Measurements from ENCODE around the gene SLC35F4. TPM values are rescaled to one million over a fixed set of nuclear protein-coding genes. Genes with fewer than 3 reads are reported as not detected.

SLC35F4 gene
- total RNA-seq, 1 experiment from 2014 or later: not detected

DNA sequence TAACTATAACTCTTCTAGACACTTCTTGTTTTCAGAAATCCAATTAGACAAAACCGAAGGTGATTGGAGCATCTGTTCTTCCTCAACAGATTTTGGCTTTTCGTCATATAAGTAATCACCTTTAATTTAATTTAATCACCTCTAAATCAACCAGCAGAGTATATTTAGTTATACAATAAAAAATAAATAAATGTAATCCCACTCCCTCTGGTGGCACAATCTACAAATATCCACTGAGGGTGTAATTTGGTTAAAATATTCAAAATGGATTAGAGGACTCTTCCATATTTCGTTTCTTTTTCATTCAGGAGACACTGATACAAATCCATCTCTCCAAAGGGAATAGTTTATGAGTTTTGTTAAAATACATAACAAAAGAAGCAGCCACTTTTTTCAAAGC, 18.3 kb upstream of the SLC35F4 start:
- Histone ChIP-seq H3K23ac (ENCODE audit: insufficient read length, low read depth, low read length) (no peak overlapping the region), H3K79me1 (ENCODE audit: insufficient read depth, low read depth, low read length, poor library complexity, severe bottlenecking) (no peaks in the 10 kb centered on the region), H2BK120ac (ENCODE audit: low read depth, low read length, poor library complexity, severe bottlenecking) (no peak overlapping the region), H3K4me1 (ENCODE audit: insufficient read depth, low read length) (no peaks in the 10 kb centered on the region; the same call in 1 of the 2 replicates), H3K27ac (ENCODE audit: insufficient read length, low read depth, low read length) (no peak overlapping the region), H4K91ac (ENCODE audit: insufficient read length, low read depth, low read length) (no peak overlapping the region), H3K9me3 (ENCODE audit: control insufficient read depth, low read depth, low read length) (no peaks in the 10 kb centered on the region), H3K27me3 (ENCODE audit: insufficient read depth, low read length) (no peaks in the 10 kb centered on the region), H3K4me2 (ENCODE audit: insufficient read depth, insufficient read length, low read length) (no peak overlapping the region), H3K9ac (ENCODE audit: extremely low read depth, insufficient read length, low read length) (no peak overlapping the region), H4K20me1 (ENCODE audit: control insufficient read depth, insufficient read depth, insufficient read length) (no peaks in the 10 kb centered on the region), H3K23me2 (ENCODE audit: insufficient read length, low read depth, low read length, poor library complexity, severe bottlenecking) (no peaks in the 10 kb centered on the region), H4K8ac (replicated peaks; ENCODE audit: insufficient read length, low read depth, low read length) (no peak overlapping the region), H2AFZ (ENCODE audit: low read length) (no peak overlapping the region), H2BK15ac (ENCODE audit: low read depth, low read length) (no peak overlapping the region), H2BK20ac (ENCODE audit: low read depth, low read length, poor library complexity, severe bottlenecking) (no peak overlapping the region), H3K79me2 (ENCODE audit: insufficient read depth, low read length) (no peaks in the 10 kb centered on the region), H2BK5ac (ENCODE audit: insufficient read length, low read length) (no peak overlapping the region), H3K14ac (ENCODE audit: insufficient read depth, low read length) (no peak overlapping the region), H3K18ac (ENCODE audit: insufficient read length, low read depth, low read length) (no peak overlapping the region), H4K5ac (ENCODE audit: insufficient read length, low read depth, low read length) (no peak overlapping the region), H2AK5ac (ENCODE audit: insufficient read length, low read length) (no peak overlapping the region), H3K56ac (ENCODE audit: insufficient read length, low read depth, low read length) (no peak overlapping the region), H2BK12ac (ENCODE audit: insufficient read length, low read depth, low read length) (no peak overlapping the region), H3K4ac (ENCODE audit: low read depth, low read length) (no peak overlapping the region), H3T11ph (ENCODE audit: low read length) (no peak overlapping the region)
- Mint-ChIP-seq H3K36me3 (ENCODE audit: insufficient read depth in 1 of 3, low read depth in 3 of 3) (no peaks in the 10 kb centered on the region), H3K4me1 (peaks cover 10 to 11% of the 10 kb centered on the region in 2 experiments), H3K27me3 (ENCODE audit: low read depth) (no peaks in the 10 kb centered on the region), H3K4me3 (no peak overlapping the region), H3K27ac (no peak overlapping the region), H3K9me3 (no peaks in the 10 kb centered on the region; a peak in 1 of 5 replicates)
- TF ChIP-seq, protein P1, sequence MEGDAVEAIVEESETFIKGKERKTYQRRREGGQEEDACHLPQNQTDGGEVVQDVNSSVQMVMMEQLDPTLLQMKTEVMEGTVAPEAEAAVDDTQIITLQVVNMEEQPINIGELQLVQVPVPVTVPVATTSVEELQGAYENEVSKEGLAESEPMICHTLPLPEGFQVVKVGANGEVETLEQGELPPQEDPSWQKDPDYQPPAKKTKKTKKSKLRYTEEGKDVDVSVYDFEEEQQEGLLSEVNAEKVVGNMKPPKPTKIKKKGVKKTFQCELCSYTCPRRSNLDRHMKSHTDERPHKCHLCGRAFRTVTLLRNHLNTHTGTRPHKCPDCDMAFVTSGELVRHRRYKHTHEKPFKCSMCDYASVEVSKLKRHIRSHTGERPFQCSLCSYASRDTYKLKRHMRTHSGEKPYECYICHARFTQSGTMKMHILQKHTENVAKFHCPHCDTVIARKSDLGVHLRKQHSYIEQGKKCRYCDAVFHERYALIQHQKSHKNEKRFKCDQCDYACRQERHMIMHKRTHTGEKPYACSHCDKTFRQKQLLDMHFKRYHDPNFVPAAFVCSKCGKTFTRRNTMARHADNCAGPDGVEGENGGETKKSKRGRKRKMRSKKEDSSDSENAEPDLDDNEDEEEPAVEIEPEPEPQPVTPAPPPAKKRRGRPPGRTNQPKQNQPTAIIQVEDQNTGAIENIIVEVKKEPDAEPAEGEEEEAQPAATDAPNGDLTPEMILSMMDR (conservative IDR thresholded peaks at IDR 0.05): peak; percentile 43
- no CpG with 5 or more reads among the region's 3 CpGs for WGBS (ENCODE audit: extremely low coverage, insufficient read length, low lambda C conversion rate)
- DNase-seq: no peak
